Vagina (tissue), 2 donors: Measurements from ENCODE around the gene LIPF.

Source experiments
- CTCF ChIP-seq, 3 experiments: fragments of 450-650 bp in 2 of 3; fragments of 200-600 bp in 1 of 3; sonication (generic) in 1 of 3; IDR thresholded peaks; one replicate each; pipeline ENCODE4 v1.5.1; 2017 to 2019; ENCODE audit warnings: antibody characterized with exemption in 3 of 3, mild to moderate bottlenecking in 2 of 3, moderate library complexity in 2 of 3
- POLR2A ChIP-seq, 2 donors: fragments of 450-650 bp; IDR thresholded peaks; one replicate each; pipeline ENCODE4 v1.6.1; 2017; ENCODE audit warnings: antibody characterized with exemption in 2 of 2, mild to moderate bottlenecking in 2 of 2, moderate library complexity in 2 of 2

- no peak for TF ChIP-seq CTCF (IDR thresholded peaks at IDR 0.05)
- TF ChIP-seq POLR2A (IDR thresholded peaks at IDR 0.05), result no peak
Observed at GRCh38 chr10:88617772-88618300, 46.4 kb upstream of the LIPF start.
